Measurements from ENCODE around the gene HBS1L. TPM values are rescaled to one million over a fixed set of nuclear protein-coding genes. Genes with fewer than 3 reads are reported as not detected.
A peak's percentile ranks its signal among the peaks of the same experiment; 100 is the strongest.

Gene HBS1L
- 47.2 TPM for total RNA-seq (2013)
- polyA plus RNA-seq (10 to 100 TPM; 16.0 to 48.9 (median 36.3) TPM), polyA minus RNA-seq (10.3 and 14.4 TPM in 2 replicates), total RNA-seq (48.4 to 109 (median 83.8) reads per million in 11 experiments)

- Histone ChIP-seq H3K36me3 (replicated peaks in 1 of 2; ENCODE audit: control insufficient read depth in 1 of 2, insufficient read depth in 2 of 2, low read length in 2 of 2) (peaks cover 0 to 4% of the 10 kb centered on the region in 2 donors), H4K20me1 (ENCODE audit: insufficient read depth, low read length) (peaks cover 6% of the 10 kb centered on the region), H3K4me1 (ENCODE audit: control insufficient read depth in 1 of 2, insufficient read depth in 2 of 2, low read length in 2 of 2) (peaks cover 21 to 30% of the 10 kb centered on the region in 2 donors), H3K4me2 (replicated peaks; ENCODE audit: extremely low read depth, low read length, poor library complexity, severe bottlenecking) (peak within 1 kb of the TSS; percentile 80), H3K27ac (ENCODE audit: low read depth in 1 of 2, low read length in 2 of 2) (peak within 1 kb of the TSS; percentile 97 to 98), H2AFZ (ENCODE audit: insufficient read depth, low read depth, low read length, poor library complexity, severe bottlenecking) (peak within 1 kb of the TSS; percentile 98), H3K27me3 (ENCODE audit: control insufficient read depth in 2 of 2, insufficient read depth in 2 of 2, low read length in 2 of 2) (no peaks in the 10 kb centered on the region), H3K4me3 (replicated peaks in 1 of 3; ENCODE audit: low read depth in 2 of 3, low read length in 3 of 3) (peak within 1 kb of the TSS; percentile 89 to 99 (median 99)), H3K9ac (ENCODE audit: insufficient read depth, low read length, poor library complexity, severe bottlenecking) (peak within 1 kb of the TSS; percentile 93), H3K9me3 (replicated peaks in 1 of 2; ENCODE audit: control insufficient read depth in 1 of 2, insufficient read depth in 1 of 2, low read length in 2 of 2) (no peaks in the 10 kb centered on the region), H3K79me2 (ENCODE audit: insufficient read depth, low read length) (peaks cover 48% of the 10 kb centered on the region)
- Mint-ChIP-seq H3K4me1 (peaks cover 28% of the 10 kb centered on the region), H3K27ac (peak within 1 kb of the TSS; percentile 96 to 98 (median 98)), H3K27me3 (ENCODE audit: low read depth in 3 of 3) (peaks cover 0 to 2% (median 0%) of the 10 kb centered on the region in 3 donors), H3K4me3 (peak within 1 kb of the TSS; percentile 90 to 97), H3K36me3 (peaks cover 2 to 6% of the 10 kb centered on the region in 2 donors), H3K9me3 (peaks cover 0 to 1% (median 0%) of the 10 kb centered on the region in 7 donors)
- TF ChIP-seq, protein P1, sequence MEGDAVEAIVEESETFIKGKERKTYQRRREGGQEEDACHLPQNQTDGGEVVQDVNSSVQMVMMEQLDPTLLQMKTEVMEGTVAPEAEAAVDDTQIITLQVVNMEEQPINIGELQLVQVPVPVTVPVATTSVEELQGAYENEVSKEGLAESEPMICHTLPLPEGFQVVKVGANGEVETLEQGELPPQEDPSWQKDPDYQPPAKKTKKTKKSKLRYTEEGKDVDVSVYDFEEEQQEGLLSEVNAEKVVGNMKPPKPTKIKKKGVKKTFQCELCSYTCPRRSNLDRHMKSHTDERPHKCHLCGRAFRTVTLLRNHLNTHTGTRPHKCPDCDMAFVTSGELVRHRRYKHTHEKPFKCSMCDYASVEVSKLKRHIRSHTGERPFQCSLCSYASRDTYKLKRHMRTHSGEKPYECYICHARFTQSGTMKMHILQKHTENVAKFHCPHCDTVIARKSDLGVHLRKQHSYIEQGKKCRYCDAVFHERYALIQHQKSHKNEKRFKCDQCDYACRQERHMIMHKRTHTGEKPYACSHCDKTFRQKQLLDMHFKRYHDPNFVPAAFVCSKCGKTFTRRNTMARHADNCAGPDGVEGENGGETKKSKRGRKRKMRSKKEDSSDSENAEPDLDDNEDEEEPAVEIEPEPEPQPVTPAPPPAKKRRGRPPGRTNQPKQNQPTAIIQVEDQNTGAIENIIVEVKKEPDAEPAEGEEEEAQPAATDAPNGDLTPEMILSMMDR (IDR thresholded peaks at IDR 0.05) = no peak
- DNase-seq = peak; percentile 97 to 99 (median 98)
- intact Hi-C loops (cut with micrococcal nuclease) = loop anchor here (5.0 to 10.0 kb wide), 3 partner anchors 32 to 130 kb away; partner anchors contain the start of gene MYB (in 1 of the 2)
- 1% methylated on average over 42 of the region's 53 CpGs for WGBS (ENCODE audit: insufficient coverage)
Measured at GRCh38 chr6:135054569-135055498, at the start of gene HBS1L. Gene HBS1L (minus strand): TSS chr6:135054822. CDS start chr6:135054691, 131 bp downstream.

DNA sequence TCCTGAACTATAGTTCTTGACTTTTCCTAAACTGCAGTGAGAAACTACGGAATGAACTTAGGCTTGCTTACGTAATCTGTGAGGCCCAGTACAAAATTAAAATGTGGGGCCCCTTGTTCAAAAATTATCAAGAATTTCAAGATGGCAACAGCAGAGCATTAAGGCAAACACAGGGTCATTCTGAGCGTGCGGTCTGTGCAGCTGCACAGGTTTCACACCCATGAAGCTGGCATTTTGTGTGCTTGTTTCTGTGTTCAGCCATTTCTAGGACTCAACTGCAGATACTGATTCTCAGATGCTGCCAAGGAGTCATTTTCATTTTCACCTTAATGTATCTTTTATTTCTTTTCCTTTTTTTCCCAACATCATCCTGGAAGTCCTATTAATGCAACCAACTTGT, 49.6 kb upstream of the HBS1L start:
- no peak overlapping the region for H3K9ac ChIP-seq (ENCODE audit: insufficient read depth, low read length, poor library complexity, severe bottlenecking)
- no peaks in the 10 kb centered on the region for H3K9me3 ChIP-seq (replicated peaks in 1 of 2; ENCODE audit: control insufficient read depth in 1 of 2, insufficient read depth in 1 of 2, low read length in 2 of 2)
- no peaks in the 10 kb centered on the region for H4K20me1 ChIP-seq (ENCODE audit: insufficient read depth, low read length)
- no peak overlapping the region for H3K27ac ChIP-seq (ENCODE audit: low read depth in 1 of 2, low read length in 2 of 2)
- Mint-ChIP-seq H3K4me1 (peaks cover 8% of the 10 kb centered on the region), H3K36me3 (no peaks in the 10 kb centered on the region), H3K27ac (no peak overlapping the region), H3K9me3 (peaks cover 0 to 7% (median 1%) of the 10 kb centered on the region in 7 donors), H3K4me3 (no peak overlapping the region), H3K27me3 (ENCODE audit: low read depth in 3 of 3) (peaks cover 2 to 3% (median 2%) of the 10 kb centered on the region in 3 donors)
- no peak overlapping the region for H3K4me3 ChIP-seq (replicated peaks in 1 of 3; ENCODE audit: low read depth in 2 of 3, low read length in 3 of 3)
- H3K79me2 ChIP-seq (ENCODE audit: insufficient read depth, low read length) = no peaks in the 10 kb centered on the region
- intact Hi-C loops (cut with micrococcal nuclease) = no loop called here
- no peak overlapping the region for H2AFZ ChIP-seq (ENCODE audit: insufficient read depth, low read depth, low read length, poor library complexity, severe bottlenecking)
- WGBS (ENCODE audit: insufficient coverage) = 88% methylated on average over 4 of the region's 4 CpGs
- H3K4me2 ChIP-seq (replicated peaks; ENCODE audit: extremely low read depth, low read length, poor library complexity, severe bottlenecking) = no peak overlapping the region
- TF ChIP-seq, protein P1 (IDR thresholded peaks at IDR 0.05) = no peak
- no peaks in the 10 kb centered on the region for H3K27me3 ChIP-seq (ENCODE audit: control insufficient read depth in 2 of 2, insufficient read depth in 2 of 2, low read length in 2 of 2)
- H3K36me3 ChIP-seq (replicated peaks in 1 of 2; ENCODE audit: control insufficient read depth in 1 of 2, insufficient read depth in 2 of 2, low read length in 2 of 2) = no peaks in the 10 kb centered on the region
- H3K4me1 ChIP-seq (ENCODE audit: control insufficient read depth in 1 of 2, insufficient read depth in 2 of 2, low read length in 2 of 2) = peaks cover 0 to 6% of the 10 kb centered on the region in 2 donors
- DNase-seq = no peak
